Panc1 (cell line): ENCODE measurements around the gene UPK3B. TPM values are rescaled to one million over a fixed set of nuclear protein-coding genes. Genes with fewer than 3 reads are reported as not detected.
A peak's percentile ranks its signal among the peaks of the same experiment; 100 is the strongest.
"Not testable (repeated sequence)": the region's sequence is repeated elsewhere in the genome, so short reads cannot be mapped to it uniquely, and the experiment has no call there.

Source experiments
- ATAC-seq: fragments of 200-7000 bp; cut with Tn5 transposase; 2 replicates; pipeline ENCODE4 v1.9.1; 2020; ENCODE audit warnings: mild to moderate bottlenecking, moderate library complexity
- BruUV-seq: library from RNA; stranded (reverse); fragments of 400-500 nt; replicated peaks from 2 replicates; lab custom pipeline; 2021; lab: Mats Ljungman, UMichigan
- CTCF ChIA-PET: fragments of 300-600 bp; sonication (Branson Sonifier 250); formaldehyde crosslinking; loops from one replicate; lab custom pipeline; 2022; ENCODE audit warnings: antibody characterized with exemption; lab: Charles Lee
- POLR2A ChIA-PET: fragments of 300-600 bp; sonication (Branson Sonifier 250); formaldehyde crosslinking; loops from one replicate; lab custom pipeline; 2022; ENCODE audit warnings: antibody characterized with exemption; lab: Charles Lee
- DNase-seq: peaks from one replicate; pipeline ENCODE4 v3.0.0-alpha.2; 2010; ENCODE audit warnings: low read depth, low spot score
- H3K27ac ChIP-seq: 2 replicates; pipeline ENCODE4 v1.5.1; 2011; ENCODE audit warnings: mild to moderate bottlenecking, low read length, inconsistent platforms
- H3K27me3 ChIP-seq: fragments of 200-500 bp; sonication (Bioruptor generic); 2 replicates; pipeline ENCODE4 v1.6.0; 2014; ENCODE audit warnings: low read length, inconsistent platforms; ENCODE audit not compliant: control insufficient read depth, insufficient read depth
- H3K36me3 ChIP-seq: fragments of 200-500 bp; sonication (Bioruptor generic); 2 replicates; pipeline ENCODE4 v1.5.1; 2014; ENCODE audit warnings: inconsistent platforms, mild to moderate bottlenecking, low read length, moderate library complexity; ENCODE audit not compliant: control insufficient read depth, insufficient read depth
- H3K4me1 ChIP-seq: 2 replicates; pipeline ENCODE4 v1.5.1; 2011; ENCODE audit warnings: inconsistent platforms, mild to moderate bottlenecking, low read length, moderate library complexity; ENCODE audit not compliant: control insufficient read depth, insufficient read depth
- H3K4me3 ChIP-seq, 2 experiments: 2 replicates each; pipeline ENCODE4 v1.5.1; 2011 to 2012; ENCODE audit warnings: low read depth in 2 of 2, low read length in 2 of 2, mild to moderate bottlenecking in 2 of 2, inconsistent platforms in 1 of 2, moderate library complexity in 1 of 2
- H3K9me3 ChIP-seq: fragments of 200-500 bp; sonication (Bioruptor generic); 2 replicates; pipeline ENCODE4 v1.5.1; 2014; ENCODE audit warnings: low read depth, mild to moderate bottlenecking, inconsistent platforms, low read length, moderate library complexity; ENCODE audit not compliant: control insufficient read depth, insufficient read depth
- CTCF ChIP-seq: fragments of 450-650 bp; IDR thresholded peaks from 2 replicates; pipeline ENCODE4 v1.5.1; 2017; ENCODE audit warnings: mild to moderate bottlenecking
- POLR2AphosphoS5 ChIP-seq: IDR thresholded peaks from 2 replicates; pipeline ENCODE4 v1.6.1; 2012; ENCODE audit warnings: mild to moderate bottlenecking, low read depth, low read length, moderate library complexity
- REST ChIP-seq, 2 experiments: IDR thresholded peaks; 2 replicates each; pipeline ENCODE4 v1.6.1; 2011 to 2012; ENCODE audit warnings: low read depth in 2 of 2, control low read depth in 1 of 2, low read length in 1 of 2, mild to moderate bottlenecking in 1 of 2, moderate library complexity in 1 of 2; ENCODE audit not compliant: insufficient read depth in 1 of 2
- SIN3A ChIP-seq: IDR thresholded peaks from 2 replicates; pipeline ENCODE4 v1.6.1; 2012; ENCODE audit warnings: low read depth, mild to moderate bottlenecking, low read length, moderate library complexity, borderline replicate concordance; ENCODE audit not compliant: insufficient read depth
- TCF7L2 ChIP-seq: IDR thresholded peaks from 2 replicates; pipeline ENCODE4 v1.6.1; 2011; ENCODE audit warnings: mild to moderate bottlenecking, low read depth, low read length, inconsistent platforms
- in situ Hi-C: cut with HindIII; loops from 2 replicates; pipeline ENCODE4 v1.10.0; 2016; ENCODE audit warnings: low sequenced_read_pairs, low pct_unique_long_range_greater_than_20kb
- intact Hi-C: fragments of 100-400 bp; cut with micrococcal nuclease; formaldehyde crosslinking; loops from one replicate; pipeline ENCODE4 v1.10.0; 2022; ENCODE audit not compliant: unreplicated experiment
- total RNA-seq: library from RNA; stranded (reverse); gene quantifications from one replicate; pipeline ENCODE4 v1.2.1, GENCODE V29; 2021; ENCODE audit not compliant: unreplicated experiment

UPK3B gene
- total RNA-seq, 1 experiment from 2014 or later = 9.8 TPM

GRCh38 chr7:76507723-76508406 lies 2.5 kb upstream of the UPK3B start:
- BruUV-seq = no TSS peak
- no peaks in the 10 kb centered on the region for H3K9me3 ChIP-seq
- H3K4me3 ChIP-seq = no peak overlapping the region
- ATAC-seq = no peak
- no peaks in the 10 kb centered on the region for H3K27me3 ChIP-seq
- intact Hi-C loops (no loop called here), in situ Hi-C loops (no loop called here)
- DNase-seq = no peak
- no peaks in the 10 kb centered on the region for H3K36me3 ChIP-seq
- peaks cover 15% of the 10 kb centered on the region for H3K4me1 ChIP-seq
- CTCF ChIA-PET = no interaction called here
- TF ChIP-seq TCF7L2 (no peak), POLR2AphosphoS5 (0 out of 2 replicates have a peak, but pooled peaks have one; percentile 17)
- H3K27ac ChIP-seq = no peak overlapping the region
- POLR2A ChIA-PET = no interaction called here

GRCh38 chr7:76511200-76511910 lies 1.0 kb downstream of the UPK3B start:
- CTCF ChIA-PET, intact Hi-C loops, in situ Hi-C loops, H3K9me3 ChIP-seq, H3K27ac ChIP-seq, BruUV-seq, POLR2A ChIA-PET, H3K27me3 ChIP-seq, DNase-seq, H3K36me3 ChIP-seq: not testable (repeated sequence)
- Histone ChIP-seq H3K4me3 (peak overlapping the region; percentile 34 to 44), H3K4me1 (peaks cover 25% of the 10 kb centered on the region)
- ATAC-seq = peak; percentile 39

GRCh38 chr7:76511911-76512885 lies 1.8 kb downstream of the UPK3B start:
- CTCF ChIA-PET, H3K9me3 ChIP-seq, H3K27me3 ChIP-seq, in situ Hi-C loops, BruUV-seq, H3K36me3 ChIP-seq, intact Hi-C loops, POLR2A ChIA-PET, DNase-seq: not testable (repeated sequence)
- peak; percentile 94 for ATAC-seq
- H3K27ac ChIP-seq = peak overlapping the region; percentile 87
- peak overlapping the region; percentile 34 to 44 for H3K4me3 ChIP-seq
- H3K4me1 ChIP-seq = peaks cover 25% of the 10 kb centered on the region

GRCh38 chr7:76512941-76513816 lies 2.8 kb downstream of the UPK3B start:
- H3K9me3 ChIP-seq = no peaks in the 10 kb centered on the region
- H3K27me3 ChIP-seq = no peaks in the 10 kb centered on the region
- intact Hi-C loops (no loop called here), in situ Hi-C loops (no loop called here)
- H3K36me3 ChIP-seq = no peaks in the 10 kb centered on the region
- CTCF ChIA-PET = no interaction called here
- BruUV-seq = no TSS peak
- no peak overlapping the region for H3K4me3 ChIP-seq
- peak overlapping the region; percentile 87 for H3K27ac ChIP-seq
- POLR2A ChIA-PET = no interaction called here
- peak; percentile 42 for ATAC-seq
- TF ChIP-seq TCF7L2 (no peak), SIN3A (no peak), CTCF (peak; percentile 41), REST (IDR thresholded peaks at IDR 0.05; ENCODE audit: insufficient read depth in 1 of 2, low read depth in 2 of 2, low read length in 1 of 2) (no peak)
- H3K4me1 ChIP-seq = peaks cover 25% of the 10 kb centered on the region
- no peak for DNase-seq
